H4 (cell line): ENCODE results near the gene HOXC5. TPM values are rescaled to one million over a fixed set of nuclear protein-coding genes. Genes with fewer than 3 reads are reported as not detected.

ENCODE experiments used
- DNase-seq: peaks from one replicate; pipeline ENCODE4 v3.0.0-alpha.2; 2015; ENCODE audit warnings: low spot score
- total RNA-seq: library from RNA; depleted of rRNA; stranded (reverse); fragments of >200 nt; shearing (Covaris generic); gene quantifications from 2 replicates; pipeline ENCODE4 v1.2.3, GENCODE V29; 2014

HOXC5 gene
- total RNA-seq, 1 experiment from 2014 or later: not detected

DNA sequence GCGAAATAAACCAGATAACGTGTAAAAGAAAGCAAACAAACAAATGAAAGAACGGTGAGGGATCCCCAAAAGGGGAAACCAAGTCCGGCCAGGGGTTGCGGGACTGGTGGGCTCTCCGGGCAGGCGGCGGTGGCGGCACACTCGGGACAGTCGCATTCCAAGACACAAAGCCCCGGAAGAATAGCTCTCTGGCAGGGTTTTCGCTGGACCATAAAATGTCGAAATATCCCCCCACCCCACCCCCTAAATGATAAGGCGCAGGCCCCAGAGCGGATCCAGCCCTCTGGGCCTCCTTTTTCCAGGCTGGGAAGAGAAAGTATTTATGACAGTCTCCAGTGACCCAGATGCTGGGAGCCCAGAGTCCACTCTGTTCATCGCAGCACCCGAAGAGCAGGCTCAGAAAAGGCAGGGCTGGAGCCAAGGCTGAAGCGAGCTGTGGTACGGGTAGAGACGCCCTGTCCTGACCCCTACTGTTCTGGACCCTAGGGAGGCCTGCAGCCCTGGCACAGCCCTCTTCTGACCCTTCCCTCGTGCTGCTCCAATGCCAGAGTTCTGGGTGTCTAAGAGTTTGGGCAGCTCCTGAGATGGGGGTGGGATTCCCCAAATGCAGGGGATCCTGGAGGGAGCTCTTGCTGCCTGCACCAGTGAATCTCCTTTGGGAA is 26.2 kb upstream of the HOXC5 start:
- DNase-seq: no peak

DNA sequence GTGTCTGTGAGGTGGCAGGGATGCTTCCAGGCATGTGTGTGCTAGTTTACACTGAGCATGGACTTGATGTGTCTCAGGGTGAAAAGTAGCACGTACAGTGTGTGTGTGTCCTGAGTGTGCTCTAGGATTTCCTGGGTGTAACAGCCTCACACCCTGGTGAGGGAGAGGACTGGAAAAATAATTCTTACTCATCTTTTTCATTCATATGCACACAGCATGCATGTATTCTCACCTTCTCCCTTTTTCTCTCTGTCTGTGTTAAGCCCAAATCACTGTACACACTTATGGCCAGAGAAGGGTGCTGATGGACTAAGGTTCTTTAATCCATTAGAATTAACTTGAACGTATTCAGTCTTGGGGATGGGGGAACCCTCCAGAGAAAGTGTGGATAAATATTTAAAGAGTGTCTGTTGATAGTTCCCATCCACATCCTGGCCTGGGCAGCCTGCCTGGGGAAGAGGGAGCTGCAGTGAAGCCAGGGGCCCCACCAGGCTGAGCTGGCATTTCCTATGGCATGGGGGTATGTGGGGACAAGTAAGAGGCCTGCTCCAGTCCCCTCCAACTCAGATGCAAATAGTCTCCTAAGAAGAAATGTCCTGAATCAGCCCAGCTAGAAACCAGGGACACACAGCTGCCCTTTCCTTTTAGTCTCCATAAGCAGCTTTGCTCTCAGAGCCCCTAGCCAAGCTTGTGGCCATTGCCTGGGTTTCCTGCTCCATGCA is 25.2 kb upstream of the HOXC5 start:
- no peak for DNase-seq

DNA sequence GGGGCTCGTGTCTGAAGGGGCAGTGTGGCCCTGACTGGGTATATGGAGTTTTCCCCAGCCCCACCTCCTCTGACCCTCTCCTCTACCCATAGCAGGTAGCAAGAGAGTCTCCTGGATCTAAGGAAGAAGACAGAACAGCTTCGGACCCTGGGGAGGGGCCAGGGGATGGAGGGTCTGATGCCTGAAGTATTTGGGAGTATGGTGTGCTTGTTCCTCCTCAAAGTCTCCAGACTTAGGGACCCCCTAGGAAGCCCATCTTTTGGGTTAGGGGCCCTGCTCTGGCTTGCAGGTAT is 24.6 kb upstream of the HOXC5 start:
- no peak for DNase-seq

DNA sequence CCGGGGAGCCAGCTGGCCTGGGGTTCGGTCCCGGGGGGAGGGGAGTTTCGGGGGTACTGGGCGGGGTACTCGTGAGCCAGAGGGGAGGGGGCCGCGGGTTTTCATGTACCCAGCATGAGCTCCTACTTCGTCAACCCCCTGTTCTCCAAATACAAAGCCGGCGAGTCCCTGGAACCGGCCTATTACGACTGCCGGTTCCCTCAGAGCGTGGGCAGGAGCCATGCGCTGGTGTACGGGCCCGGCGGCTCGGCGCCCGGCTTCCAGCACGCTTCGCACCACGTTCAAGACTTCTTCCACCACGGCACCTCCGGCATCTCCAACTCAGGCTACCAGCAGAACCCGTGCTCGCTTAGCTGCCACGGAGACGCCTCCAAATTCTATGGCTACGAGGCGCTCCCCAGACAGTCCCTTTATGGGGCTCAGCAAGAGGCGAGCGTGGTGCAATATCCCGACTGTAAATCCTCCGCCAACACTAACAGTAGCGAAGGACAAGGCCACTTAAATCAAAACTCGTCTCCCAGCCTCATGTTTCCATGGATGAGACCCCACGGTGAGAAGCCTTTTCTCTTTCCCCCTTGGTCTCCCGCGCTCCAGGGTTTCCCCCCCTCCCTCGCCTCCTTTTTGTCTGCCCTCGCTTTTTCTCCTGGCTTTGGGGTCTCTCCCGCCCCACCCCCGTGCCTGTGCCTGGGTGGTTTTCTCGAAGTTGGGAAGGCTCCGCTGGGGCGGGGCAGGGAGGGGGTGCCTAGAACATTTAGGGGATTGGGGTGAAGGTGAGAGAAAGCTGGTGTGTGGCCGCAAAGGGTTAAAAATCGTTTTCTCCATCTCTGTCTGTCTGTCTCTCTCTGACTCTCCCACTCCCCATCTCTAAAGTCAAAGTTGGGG is 23.4 kb upstream of the HOXC5 start:
- no peak for DNase-seq

DNA sequence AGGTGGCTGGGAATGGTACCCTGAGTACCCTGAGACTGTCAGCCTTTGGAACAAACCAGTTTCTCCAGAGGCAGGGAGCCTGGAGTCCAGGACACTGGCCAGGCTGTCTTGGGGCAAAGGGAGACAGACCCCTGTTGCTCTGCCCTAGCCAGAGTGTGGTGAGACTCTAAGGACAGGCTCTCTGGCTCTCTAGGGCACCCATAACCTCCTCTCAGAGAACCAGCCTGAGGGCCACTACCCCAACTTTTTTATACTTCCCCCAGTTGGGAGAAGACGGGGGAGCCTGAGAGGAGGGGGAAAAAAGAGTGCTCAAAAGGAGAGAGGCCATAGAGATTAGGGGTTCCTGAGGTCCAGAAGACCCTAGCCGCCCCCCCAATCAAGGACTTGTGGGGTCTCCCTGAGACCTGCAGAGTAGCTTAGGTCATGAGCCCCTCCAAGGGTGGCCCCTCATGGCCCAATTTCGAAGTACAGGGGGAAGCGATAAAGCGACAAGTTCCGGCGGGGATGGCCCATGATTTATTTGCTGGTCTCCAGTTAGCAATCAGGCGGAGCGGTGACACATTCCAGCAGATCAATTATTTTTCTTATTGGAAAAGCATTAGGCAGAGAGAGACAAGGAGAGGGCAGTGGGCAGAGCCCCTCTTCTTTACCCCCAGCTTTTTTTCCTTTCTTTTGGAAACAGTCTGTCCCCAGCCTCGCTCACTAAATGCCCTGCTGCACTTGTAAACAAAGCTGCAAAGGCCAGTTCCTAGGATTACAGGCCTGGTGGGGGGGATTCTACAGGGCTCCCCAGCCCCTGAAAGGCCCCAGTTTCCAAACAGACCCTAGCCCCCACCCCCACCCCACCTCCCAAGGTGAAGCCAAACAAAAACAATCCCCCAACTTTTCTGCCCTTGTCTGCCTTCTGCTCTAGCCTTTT is 22.5 kb upstream of the HOXC5 start:
- DNase-seq: no peak

DNA sequence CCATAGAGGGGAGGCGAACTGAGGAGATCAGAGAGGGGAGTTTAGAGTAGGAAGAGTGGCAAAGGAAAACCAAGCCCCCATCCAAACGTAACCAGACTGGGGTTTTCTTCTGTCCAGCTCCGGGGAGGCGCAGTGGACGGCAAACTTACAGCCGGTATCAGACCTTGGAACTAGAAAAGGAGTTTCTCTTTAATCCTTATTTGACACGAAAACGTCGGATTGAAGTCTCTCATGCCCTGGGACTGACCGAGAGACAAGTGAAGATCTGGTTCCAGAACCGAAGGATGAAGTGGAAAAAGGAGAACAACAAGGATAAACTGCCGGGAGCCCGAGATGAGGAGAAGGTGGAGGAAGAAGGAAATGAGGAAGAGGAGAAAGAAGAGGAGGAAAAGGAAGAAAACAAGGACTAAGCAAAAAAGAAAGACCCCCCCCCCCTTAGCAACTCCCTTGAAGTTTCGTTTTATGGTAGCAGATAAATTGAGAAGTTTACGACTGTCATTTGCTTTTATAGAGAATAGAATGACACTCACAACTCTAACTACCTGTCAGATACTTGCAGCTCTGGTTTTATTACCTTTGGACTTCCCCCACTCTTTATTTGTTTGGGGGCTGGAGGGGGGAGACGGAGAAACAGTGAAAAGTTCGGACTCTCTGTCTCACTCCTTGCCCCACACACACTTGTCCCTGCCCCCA is 21.7 kb upstream of the HOXC5 start:
- DNase-seq: no peak

DNA sequence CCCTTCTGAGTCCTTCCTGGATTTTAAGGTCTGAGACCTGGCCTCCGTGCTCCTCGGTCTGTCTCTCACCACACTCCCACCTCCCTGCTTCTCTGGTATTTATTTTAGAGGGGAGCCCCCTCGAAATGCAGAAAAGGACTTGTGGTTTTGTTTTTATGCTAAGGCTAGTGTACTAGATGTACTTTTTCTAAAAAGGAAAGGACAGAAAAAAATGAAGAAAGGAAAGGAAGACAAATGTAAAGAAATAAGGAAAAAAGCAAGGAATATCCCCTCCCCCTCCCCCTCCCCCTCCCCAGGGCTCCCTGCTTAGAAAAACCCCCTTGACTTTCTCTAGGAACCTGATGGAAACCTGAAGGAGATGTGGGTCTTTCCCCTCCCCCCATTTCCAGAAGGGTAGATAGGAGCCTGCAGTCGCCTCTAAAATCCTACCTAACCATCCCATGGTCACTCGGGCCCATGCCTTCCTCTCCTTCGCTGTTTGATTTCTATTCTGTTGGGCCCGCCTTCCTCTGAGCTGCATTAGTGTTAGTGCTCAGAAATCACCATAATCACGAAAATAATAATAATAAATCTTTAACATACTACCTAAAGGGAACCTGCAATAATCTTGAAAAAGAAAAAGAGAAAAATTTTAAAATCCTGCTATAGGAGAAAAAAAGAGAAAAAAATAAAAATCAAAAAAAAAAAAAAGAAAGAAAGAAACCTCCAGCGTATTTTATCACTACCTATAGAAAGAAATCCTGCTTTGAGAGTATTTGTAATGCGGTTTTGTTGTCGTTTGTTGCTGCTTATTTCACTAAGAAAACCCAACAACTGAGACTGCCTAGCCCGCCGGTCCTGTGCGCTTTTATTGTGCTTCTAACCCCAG is 21.0 kb upstream of the HOXC5 start:
- DNase-seq: no peak

DNA sequence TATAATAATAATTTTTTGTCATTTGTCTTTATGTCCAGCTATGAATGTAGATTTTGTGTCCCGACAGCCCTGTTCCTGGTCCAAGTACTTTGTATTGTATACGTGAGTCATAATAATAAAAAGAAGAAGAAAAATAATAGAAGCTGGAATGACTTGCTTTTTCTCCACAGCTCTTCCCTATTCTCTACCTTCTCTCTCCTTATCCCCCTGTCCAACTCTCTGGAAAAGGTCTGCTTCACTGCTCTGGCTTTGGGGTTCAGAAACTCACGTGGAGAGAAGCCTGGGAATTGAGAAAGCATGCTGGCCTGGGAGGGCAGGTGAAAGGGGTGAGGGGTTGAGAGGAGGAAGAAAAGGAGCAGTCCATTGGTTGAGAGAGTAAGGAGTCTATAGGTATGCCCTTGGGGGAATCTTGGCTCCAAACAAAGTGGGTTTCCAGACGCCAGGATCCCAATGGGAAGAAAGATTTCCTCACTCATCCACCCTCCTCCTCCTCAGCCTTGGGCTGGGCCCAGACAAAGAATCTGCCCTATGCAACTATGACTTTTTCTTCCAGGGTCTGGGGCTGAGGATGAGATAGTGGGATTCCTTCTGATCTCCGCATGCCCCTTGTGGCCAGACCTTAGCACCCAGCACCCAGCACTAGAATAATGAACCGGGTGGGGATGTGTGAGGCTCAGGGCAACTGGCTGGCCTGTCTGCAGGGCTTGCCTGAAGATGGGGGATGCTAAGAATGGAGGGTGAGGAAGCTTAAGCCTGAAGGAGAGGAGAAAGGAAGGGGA is 20.0 kb upstream of the HOXC5 start:
- no peak for DNase-seq

DNA sequence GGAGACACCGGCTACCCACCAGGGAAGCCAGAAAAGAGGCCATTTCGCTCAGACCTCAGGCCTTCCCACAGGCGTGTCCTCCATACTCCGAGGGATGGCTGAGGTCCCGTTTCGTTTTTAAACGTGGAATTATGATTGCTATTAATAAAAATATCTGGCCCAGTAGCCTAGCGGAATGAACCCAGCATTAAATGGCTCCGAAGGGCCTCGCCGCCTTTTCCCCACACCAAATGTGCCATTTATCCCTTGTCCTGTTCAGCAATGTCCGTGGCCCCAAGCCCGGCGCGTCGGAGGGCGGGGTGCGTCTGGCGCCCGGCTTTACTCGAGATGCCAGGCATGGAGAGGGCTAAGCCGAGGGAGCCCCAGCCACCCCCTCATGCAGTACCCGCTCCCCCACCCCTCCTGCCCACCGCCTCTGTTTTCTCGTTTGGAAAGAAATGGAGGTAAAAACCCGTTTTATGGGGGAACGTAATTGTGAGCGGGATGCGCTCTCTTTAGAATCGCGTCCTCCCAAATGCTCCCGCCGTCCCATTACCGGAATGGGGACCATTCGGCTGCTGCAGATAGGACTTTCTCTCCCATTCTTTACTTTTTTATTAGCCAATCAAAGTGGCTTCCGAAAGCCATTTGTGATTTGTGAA is 18.4 kb upstream of the HOXC5 start:
- no peak for DNase-seq

DNA sequence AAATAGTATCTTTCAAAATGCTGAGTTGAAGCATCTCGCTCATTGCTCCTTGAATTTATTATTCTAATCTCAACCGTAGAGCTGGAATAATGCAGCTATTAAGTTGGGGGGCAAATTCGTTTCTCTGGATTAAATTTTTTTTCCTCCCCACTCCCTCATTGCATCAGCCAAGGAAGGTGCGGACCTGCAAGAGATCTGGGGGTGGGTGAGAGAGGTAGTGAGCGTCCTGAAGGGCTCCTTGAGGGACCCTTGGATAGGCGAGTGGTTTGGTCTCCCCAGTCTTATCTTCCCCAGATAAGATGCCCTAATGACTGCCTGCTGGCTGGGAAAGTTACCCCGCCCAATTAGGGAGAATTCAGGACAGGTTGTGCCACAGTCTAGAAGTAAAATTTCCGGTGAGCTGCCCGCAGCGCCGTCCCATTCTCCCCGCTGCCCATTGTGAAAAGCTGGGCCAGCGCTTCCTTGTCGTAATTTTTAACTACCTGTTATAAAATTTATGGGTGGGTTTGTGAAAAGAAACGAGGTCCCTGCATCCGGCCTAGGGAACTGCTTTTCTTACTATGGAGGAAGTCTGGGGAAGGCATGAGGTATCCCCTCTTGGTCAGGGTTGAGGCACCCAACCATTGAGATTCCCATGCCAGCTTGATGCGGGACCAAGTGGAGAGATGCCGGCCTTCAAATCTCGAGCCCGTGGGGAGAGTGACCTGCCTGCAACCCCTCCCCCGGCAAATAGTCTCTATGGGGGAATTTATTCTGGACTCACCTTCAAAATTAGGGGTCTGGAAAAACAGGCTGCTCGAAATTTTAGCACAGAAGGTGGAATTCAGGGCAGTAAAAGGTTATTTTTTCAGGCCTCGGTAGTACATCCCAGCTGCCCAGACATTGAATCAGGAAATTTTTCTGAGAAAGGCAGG is 17.6 kb upstream of the HOXC5 start:
- no peak for DNase-seq

DNA sequence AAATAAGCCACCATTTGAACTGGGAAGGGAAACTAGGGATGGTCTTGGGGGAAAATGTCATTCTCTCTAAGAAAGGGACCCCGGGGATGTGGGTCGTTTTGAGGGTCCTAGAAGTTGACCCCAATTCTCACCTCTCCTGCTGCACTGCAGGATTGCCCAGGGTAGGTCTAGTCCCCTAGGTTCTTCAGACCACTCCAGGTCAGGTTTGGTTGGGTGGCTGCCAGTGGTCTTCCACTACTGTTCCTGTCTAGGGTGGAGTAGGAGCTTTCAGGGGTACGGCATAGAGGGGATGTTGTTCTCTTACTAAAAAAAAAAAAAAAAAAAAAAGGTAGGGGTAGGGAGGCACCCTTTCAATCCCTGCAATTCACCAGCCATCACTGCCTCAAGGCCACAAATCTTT is 16.8 kb upstream of the HOXC5 start:
- no peak for DNase-seq

DNA sequence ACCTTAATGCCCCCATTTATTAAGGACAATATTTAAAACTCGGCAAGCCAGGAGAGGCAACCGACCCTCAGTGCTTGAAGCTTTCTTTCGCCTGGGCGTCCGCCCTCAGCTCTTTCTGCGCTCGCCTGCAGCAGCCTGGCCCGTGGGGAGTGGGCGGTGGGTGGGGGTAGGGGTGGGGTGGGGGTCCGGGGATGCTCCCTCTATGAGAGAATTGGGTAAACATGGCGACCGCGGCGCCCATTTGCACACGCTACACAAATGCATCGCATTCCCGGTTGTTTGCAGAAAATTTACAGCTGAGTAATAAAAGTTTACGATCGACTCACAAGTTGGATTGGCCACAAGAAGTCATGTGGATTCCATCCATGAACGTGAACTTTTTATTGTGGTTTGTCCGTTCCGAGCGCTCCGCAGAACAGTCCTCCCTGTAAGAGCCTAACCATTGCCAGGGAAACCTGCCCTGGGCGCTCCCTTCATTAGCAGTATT is 16.3 kb upstream of the HOXC5 start:
- peak; percentile 89 for DNase-seq

DNA sequence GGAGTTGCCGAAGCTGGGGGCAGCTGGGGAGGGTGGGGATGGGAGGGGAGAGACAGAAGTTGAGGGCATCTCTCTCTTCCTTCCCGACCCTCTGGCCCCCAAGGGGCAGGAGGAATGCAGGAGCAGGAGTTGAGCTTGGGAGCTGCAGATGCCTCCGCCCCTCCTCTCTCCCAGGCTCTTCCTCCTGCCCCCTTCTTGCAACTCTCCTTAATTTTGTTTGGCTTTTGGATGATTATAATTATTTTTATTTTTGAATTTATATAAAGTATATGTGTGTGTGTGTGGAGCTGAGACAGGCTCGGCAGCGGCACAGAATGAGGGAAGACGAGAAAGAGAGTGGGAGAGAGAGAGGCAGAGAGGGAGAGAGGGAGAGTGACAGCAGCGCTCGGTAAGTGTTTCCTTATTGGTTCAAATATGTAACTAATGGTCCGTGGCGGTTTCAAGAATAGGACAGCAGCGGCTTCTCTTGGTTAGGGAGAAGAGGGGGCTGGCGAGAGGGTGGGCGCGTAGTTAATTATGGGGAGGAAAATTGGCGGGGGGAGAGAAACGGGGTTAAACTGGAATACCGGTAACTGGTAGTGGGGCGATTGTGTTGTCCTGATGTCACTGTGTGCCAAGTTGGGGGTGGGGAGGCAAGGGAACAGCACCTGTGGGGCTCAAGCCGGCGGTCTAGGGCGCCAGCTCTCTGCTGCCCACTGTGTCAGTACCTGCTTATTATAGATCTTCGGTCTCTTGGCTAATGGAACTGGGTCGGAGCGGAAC is 15.6 kb upstream of the HOXC5 start:
- peak; percentile 50 for DNase-seq

DNA sequence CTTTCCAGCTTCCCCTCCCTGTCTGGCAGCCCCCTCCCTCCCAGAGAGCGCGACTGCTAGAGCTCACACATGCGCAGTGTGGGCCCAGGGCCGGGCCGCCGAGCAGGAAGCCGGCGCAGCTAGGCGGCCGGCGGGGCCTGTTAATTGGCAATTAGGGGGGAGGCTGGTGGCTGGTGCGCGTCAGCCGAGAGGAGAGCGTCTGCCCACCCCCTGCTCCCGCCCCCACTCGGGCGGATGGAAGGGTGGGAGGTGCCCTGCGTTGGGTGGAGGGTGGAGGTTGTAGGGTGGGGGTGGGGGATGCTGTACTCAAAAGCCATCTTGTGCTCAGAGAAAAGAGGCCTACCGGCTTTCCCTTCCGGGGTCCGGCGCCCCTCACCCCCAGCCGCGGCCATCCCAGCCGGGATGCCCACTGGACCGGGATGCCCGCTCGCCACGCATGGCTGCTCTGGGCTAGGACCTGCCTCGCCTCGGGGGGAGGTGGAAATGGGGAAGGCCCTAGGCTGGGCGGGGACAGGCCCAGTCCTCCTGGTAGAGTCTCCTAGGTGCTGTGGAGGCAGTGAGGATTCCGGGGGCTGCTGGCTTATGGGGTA is 14.9 kb upstream of the HOXC5 start:
- peak; percentile 91 for DNase-seq

DNA sequence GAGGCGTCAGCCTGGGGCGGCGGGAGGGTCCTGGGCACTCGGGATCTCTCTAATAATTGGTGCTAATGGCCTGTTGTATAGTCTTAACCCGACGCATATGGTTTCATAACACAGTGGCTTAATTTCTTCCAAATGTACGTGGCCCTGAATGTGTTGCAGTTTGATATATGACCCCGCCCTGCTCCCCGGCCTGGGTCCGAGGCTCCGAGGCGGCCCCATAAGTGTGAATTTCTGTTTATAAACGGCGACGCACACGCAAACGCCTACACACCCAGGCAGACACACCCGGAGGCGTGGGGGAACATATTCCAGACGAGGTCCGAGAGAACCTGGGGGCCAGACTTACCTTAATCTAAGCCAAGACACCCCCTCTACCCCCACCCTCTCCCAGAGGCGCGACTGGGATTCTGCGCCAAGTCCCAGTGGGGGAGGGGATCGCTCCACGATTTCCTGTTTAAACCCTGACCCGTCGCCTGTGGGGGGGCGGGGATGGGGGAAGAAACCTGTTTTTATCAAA is 14.3 kb upstream of the HOXC5 start:
- DNase-seq: peak; percentile 27
